NCI-H146 treated with DMSO at 0.1 percent for 48 hours (cell line): ENCODE data around the gene RNF146.
"Not testable (repeated sequence)": the region's sequence is repeated elsewhere in the genome, so short reads cannot be mapped to it uniquely, and the experiment has no call there.

ENCODE experiments used
- DNase-seq: peaks from one replicate; lab custom pipeline; 2025; ENCODE audit not compliant: unreplicated experiment; lab: John Stamatoyannopoulos, UW

RNF146 gene, protein sequence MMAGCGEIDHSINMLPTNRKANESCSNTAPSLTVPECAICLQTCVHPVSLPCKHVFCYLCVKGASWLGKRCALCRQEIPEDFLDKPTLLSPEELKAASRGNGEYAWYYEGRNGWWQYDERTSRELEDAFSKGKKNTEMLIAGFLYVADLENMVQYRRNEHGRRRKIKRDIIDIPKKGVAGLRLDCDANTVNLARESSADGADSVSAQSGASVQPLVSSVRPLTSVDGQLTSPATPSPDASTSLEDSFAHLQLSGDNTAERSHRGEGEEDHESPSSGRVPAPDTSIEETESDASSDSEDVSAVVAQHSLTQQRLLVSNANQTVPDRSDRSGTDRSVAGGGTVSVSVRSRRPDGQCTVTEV

GRCh38 chr6:127266178-127266891 is at the start of gene RNF146:
TSS of gene RNF146 (plus strand) at chr6:127266864. CDS start at chr6:127280339, 13,475 bp downstream.
- peak; percentile 96 for DNase-seq

DNA sequence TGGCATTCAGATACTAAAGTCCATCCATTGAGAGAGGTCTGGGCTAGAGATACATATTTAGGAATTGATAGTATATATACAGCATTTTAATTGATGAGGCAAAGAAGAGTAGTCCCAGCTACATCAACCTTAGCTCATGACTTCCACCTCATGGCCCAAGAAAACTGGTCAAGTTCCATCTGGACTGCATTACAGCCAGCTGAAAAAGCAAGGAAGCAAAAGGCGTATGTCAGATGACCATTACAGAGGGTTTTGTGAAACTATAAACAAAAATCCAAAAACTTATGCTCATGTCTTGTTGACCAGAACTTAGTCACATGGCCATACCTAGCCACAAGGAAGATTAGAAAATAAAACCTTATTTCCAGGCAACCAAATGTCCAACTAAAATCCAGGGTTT is 46.8 kb upstream of the RNF146 start:
- DNase-seq: no peak

- DNase-seq: no peak
Measured at GRCh38 chr6:127221201-127221600, 45.5 kb upstream of the RNF146 start.

DNA sequence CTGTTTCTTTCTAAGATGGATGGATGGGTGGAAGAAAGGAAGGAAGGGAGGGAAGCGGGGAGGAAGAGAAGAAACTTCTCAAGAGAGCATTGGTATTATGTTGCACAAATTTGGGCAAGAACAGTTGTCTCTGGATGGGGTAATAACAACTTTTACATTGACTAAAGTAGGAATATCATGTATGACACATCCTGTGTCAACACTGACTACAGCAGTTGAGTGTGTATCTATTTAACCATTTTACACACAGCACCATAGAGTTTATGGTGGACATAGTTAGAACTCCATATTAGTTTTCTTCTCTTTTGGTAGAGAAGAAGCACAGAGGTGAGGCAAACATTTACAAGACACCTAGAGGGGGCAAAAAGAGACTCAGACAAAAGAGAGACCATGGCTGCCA is 44.2 kb upstream of the RNF146 start:
- DNase-seq: no peak

DNA sequence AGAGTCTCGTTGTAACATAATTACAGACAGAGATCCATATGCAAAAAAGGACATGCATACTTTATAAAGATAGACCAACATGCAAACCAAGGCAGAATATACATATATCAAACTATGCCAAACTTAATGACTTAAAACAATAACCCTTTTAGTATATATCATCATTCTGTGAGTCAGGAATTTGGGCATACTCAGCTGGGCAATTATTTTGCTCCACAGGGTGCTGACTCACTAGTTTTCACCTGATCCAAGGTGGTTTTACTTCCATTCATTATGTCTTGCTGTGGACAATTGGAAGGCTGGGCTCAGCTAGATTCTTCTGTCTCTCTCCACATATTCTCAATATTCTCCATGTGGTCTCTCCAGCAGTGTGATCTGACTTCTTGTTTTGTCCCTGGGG is 41.2 kb upstream of the RNF146 start:
- no peak for DNase-seq

DNA sequence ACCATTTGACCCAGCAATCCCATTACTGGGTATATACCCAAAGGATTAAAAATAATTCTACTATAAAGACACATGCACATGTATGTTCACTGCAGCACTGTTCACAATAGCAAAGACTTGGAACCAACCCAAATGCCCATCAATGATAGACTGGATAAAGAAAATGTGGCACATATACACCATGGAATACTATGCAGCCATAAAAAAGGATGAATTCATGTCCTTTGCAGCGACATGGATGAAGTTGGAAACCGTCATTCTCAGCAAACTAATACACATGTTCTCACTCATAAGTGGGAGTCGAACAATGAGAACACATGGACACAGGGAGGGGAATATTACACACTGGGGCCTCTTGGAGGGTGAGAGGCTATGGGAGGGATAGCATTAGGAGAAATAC is 32.8 kb upstream of the RNF146 start:
- not testable (repeated sequence) for DNase-seq

DNA sequence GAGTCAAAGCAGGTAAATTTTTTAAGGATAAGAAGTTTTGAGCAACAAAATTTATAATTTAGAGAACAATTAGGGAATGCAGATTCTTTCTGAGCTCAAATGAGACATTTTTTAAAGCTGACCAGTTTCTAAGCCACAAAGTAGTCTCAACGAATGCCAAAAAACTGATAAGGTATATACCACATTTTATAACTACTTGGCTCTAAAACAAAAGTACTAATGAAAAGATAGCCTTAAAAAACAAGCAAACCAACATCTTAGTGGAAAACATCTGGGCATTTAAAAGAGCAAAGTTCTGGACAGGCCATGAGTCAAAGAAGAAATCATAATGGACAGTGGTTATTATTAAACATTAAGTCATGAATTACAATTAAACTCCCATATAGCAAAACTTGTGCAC is 23.2 kb upstream of the RNF146 start:
- no peak for DNase-seq

GRCh38 chr6:127247114-127248096 is 19.3 kb upstream of the RNF146 start:
- no peak for DNase-seq

DNA sequence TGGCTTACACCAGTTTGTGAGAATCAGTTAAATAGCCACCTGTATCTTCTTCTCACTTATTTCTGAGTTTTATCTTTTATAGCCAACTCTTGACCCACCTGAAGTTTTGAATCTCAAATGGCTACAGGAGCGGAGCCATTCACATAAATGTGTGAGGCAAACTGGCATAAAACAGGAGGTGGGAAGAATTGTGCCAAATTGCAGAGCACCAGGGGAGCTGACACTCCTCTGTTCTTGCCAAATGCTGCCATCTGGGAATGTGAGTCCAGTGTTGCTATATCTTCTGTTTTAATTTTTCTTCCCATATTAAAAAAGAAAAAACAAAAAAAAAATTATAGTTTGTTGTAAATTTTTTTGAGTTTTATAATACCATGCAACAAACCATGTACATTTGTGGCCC is 17.0 kb upstream of the RNF146 start:
- no peak for DNase-seq

DNA sequence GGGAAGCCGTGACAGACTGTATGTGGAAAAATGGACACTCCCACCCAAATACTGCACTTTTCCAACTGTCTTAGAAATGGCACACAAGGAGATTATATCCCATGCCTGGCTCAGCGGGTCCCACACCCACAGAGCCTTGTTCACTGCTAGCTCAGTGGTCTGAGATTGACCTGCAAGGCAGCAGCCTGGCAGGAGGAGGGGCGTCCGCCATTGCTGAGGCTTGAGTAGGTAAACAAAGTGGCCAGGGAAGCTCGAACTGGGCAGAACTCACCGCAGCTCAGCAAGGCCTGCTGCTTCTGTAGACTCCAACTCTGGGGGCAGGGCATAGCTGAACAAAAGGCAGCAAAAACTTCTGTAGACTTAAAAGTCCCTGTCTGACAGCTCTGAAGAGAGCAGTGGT is 11.4 kb upstream of the RNF146 start:
- no peak for DNase-seq

DNA sequence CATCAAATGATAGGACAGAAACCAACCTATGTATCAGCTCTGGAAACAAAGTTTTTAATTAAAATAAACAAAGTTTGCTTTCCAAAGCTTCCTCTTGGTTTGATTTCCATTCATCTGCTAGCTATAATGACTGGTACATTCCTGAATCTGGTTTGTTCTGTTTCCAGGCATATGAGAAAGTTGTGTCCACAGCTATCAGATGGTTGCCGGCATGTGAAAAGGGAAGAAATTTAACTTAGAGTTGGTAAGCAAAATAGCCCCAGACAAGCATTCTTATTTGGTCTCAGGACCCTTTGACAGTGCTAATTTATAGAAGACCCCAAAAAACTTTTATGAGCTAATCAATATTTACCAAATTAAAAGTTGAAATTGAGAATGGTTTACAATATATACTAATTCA is 3.8 kb upstream of the RNF146 start:
- no peak for DNase-seq

GRCh38 chr6:127263481-127263880 is 3.2 kb upstream of the RNF146 start:
- no peak for DNase-seq

- peak; percentile 82 for DNase-seq
Measured at GRCh38 chr6:127266892-127267645, 405 bp downstream of the RNF146 start.

- peak; percentile 53 for DNase-seq
Measured at GRCh38 chr6:127267646-127268625, 1.3 kb downstream of the RNF146 start.

- DNase-seq: no peak
Measured at GRCh38 chr6:127272576-127272975, 5.9 kb downstream of the RNF146 start.

DNA sequence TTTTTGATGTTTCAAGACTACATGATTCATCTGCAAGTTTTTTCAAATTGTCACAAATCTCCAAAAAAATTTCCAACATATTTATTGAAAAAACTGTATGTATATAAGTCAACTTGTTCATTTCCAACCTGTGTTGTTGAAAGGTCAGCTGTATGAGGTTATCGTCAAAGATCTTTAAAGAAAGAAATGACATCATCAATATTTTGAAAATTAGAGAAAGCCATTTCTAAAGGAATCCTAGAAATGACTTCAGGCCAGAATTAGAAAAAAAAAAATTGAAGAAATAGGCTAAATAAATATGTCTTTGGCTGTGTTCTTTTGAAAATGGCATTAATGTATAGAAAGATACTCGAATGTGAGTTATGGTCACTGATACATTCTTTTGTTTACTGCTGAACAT is 6.8 kb downstream of the RNF146 start:
- no peak for DNase-seq

DNA sequence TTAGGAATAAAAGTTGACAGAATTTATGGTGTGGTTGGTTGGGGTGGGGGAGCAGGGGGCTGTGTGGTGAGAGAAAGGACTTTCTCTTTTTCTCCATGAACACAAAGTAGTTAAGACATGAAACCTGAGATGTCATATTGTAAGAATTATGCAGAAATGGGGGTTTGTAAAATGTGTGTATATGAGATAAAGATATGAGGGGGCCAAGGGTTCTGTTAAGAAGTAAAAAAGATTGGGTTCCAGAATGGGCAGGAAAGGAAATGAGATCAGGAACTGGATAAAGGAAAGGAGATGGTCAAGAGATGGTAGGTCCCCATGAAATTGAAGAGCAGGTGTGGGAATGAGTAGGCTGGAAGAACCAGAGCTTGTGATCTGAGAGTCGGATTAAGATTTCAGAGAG is 9.7 kb downstream of the RNF146 start:
- DNase-seq: no peak

DNA sequence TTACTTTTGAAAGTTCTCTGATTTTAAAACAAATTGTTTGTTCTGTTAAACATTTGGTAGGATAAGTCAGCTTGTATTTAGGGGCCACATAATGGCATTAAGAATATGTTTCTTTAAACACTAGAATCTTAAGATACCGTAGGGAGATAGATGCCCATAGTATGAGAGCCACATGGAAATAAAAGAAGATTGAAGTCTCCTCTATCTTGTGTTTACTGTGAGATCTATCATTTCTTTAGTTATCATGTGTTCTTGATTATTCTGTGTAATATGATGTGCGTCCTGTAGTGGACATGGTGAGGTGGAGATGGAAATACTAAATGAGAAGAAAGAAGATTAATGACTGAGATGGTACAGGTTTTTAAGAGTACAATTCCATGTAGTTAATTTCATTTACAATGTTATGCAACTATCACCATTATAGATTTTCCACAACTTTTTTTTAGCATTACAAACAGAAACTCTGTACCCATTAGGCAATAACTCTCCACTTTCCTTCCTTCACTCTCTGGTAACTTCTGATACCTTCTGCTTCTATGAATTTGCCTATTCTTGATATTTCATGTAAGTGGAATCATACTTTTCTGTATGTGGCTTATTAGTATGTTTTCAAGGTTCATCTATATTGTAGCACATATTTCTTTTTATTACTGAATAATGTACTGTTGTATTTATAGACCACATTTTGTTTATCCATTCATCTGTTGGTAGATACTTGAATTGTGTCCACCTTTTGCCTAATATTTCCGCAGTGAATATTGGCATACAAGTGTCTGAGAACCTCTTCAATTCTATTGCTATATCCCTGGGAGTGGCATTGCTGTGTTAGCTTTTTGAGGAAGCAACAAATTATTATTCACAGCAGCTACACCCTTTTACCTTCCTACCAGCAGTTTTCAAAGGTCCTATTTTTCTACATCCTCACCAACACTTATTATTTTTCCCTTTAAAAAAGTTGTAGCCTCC is 11.5 kb downstream of the RNF146 start:
- no peak for DNase-seq
